NCI-H748 (cell line): Measurements from ENCODE around the gene RHOF.

Experiments used
- DNase-seq: peaks from one replicate; lab custom pipeline; 2025; ENCODE audit not compliant: unreplicated experiment; lab: John Stamatoyannopoulos, UW

RHOF gene

GRCh38 chr12:121820056-121820455, 26.6 kb upstream of the RHOF start:
- DNase-seq, result no peak

GRCh38 chr12:121819212-121819949, 25.9 kb upstream of the RHOF start:
- no peak for DNase-seq

- DNase-seq, result no peak
Observed at GRCh38 chr12:121817648-121818043, 24.2 kb upstream of the RHOF start.

GRCh38 chr12:121816925-121817647, 23.6 kb upstream of the RHOF start:
- DNase-seq, result no peak

GRCh38 chr12:121815263-121815662, 21.8 kb upstream of the RHOF start:
- no peak for DNase-seq

- no peak for DNase-seq
Observed at GRCh38 chr12:121814429-121815119, 21.1 kb upstream of the RHOF start.

GRCh38 chr12:121813951-121814350, 20.5 kb upstream of the RHOF start:
- no peak for DNase-seq

- DNase-seq, result no peak
Observed at GRCh38 chr12:121812921-121813896, 19.7 kb upstream of the RHOF start.

- peak; percentile 53 for DNase-seq
Observed at GRCh38 chr12:121812320-121812871, 18.9 kb upstream of the RHOF start.

- peak; percentile 70 for DNase-seq
Observed at GRCh38 chr12:121811434-121812319, 18.2 kb upstream of the RHOF start.

- no peak for DNase-seq
Observed at GRCh38 chr12:121810833-121811433, 17.4 kb upstream of the RHOF start.

- no peak for DNase-seq
Observed at GRCh38 chr12:121810234-121810817, 16.8 kb upstream of the RHOF start.

GRCh38 chr12:121809712-121810116, 16.2 kb upstream of the RHOF start:
- DNase-seq, result no peak

- DNase-seq, result no peak
Observed at GRCh38 chr12:121808623-121809022, 15.1 kb upstream of the RHOF start.

- no peak for DNase-seq
Observed at GRCh38 chr12:121807642-121808347, 14.3 kb upstream of the RHOF start.

GRCh38 chr12:121806546-121807423, 13.3 kb upstream of the RHOF start:
- DNase-seq, result peak; percentile 12

- DNase-seq, result no peak
Observed at GRCh38 chr12:121806009-121806545, 12.6 kb upstream of the RHOF start.
